HG03469 (cell line): ENCODE results near the gene CD200R1L.
A peak's percentile ranks its signal among the peaks of the same experiment; 100 is the strongest.

ENCODE experiments used
- ATAC-seq: cut with Tn5 transposase; IDR thresholded peaks from one replicate; pipeline ENCODE4 v1.9.1; 2021; ENCODE audit warnings: mild to moderate bottlenecking, moderate library complexity, moderate number of reproducible peaks; ENCODE audit not compliant: unreplicated experiment

Gene CD200R1L

GRCh38 chr3:112822064-112823055 lies 24.3 kb downstream of the CD200R1L start:
- ATAC-seq = no peak

- ATAC-seq = no peak
These were observed 28.4 kb downstream of the CD200R1L start for GRCh38 chr3:112818289-112818688.

- no peak for ATAC-seq
These were observed 28.9 kb downstream of the CD200R1L start for GRCh38 chr3:112817797-112818196.

GRCh38 chr3:112817271-112817670 lies 29.4 kb downstream of the CD200R1L start:
- no peak for ATAC-seq

GRCh38 chr3:112815981-112816380 lies 30.7 kb downstream of the CD200R1L start:
- no peak for ATAC-seq

- no peak for ATAC-seq
These were observed 32.4 kb downstream of the CD200R1L start for GRCh38 chr3:112814266-112814665.

GRCh38 chr3:112813723-112814171 lies 32.9 kb downstream of the CD200R1L start:
- ATAC-seq = peak; percentile 61

GRCh38 chr3:112813016-112813415 lies 33.6 kb downstream of the CD200R1L start:
- no peak for ATAC-seq

- ATAC-seq = no peak
These were observed 34.6 kb downstream of the CD200R1L start for GRCh38 chr3:112811917-112812660.

- ATAC-seq = no peak
These were observed 35.4 kb downstream of the CD200R1L start for GRCh38 chr3:112811131-112811884.

GRCh38 chr3:112810561-112810960 lies 36.1 kb downstream of the CD200R1L start:
- no peak for ATAC-seq

GRCh38 chr3:112808136-112808535 lies 38.5 kb downstream of the CD200R1L start:
- no peak for ATAC-seq

GRCh38 chr3:112807685-112808084 lies 39.0 kb downstream of the CD200R1L start:
- ATAC-seq = no peak

- ATAC-seq = no peak
These were observed 39.8 kb downstream of the CD200R1L start for GRCh38 chr3:112806903-112807302.

- ATAC-seq = no peak
These were observed 41.5 kb downstream of the CD200R1L start for GRCh38 chr3:112805126-112805525.

GRCh38 chr3:112804021-112804420 lies 42.6 kb downstream of the CD200R1L start:
- no peak for ATAC-seq

GRCh38 chr3:112803467-112803866 lies 43.2 kb downstream of the CD200R1L start:
- ATAC-seq = no peak

GRCh38 chr3:112802338-112802737 lies 44.3 kb downstream of the CD200R1L start:
- ATAC-seq = no peak

GRCh38 chr3:112799946-112800345 lies 46.7 kb downstream of the CD200R1L start:
- no peak for ATAC-seq

GRCh38 chr3:112794622-112795172 lies 52.0 kb downstream of the CD200R1L start:
- no peak for ATAC-seq
